ENCODE results near the gene STPG4. TPM values are rescaled to one million over a fixed set of nuclear protein-coding genes. Genes with fewer than 3 reads are reported as not detected.

STPG4 gene
- total and polyA plus RNA-seq, 12 donors = 0.06 to 0.45 (median 0.44) TPM; not detected in 9

DNA sequence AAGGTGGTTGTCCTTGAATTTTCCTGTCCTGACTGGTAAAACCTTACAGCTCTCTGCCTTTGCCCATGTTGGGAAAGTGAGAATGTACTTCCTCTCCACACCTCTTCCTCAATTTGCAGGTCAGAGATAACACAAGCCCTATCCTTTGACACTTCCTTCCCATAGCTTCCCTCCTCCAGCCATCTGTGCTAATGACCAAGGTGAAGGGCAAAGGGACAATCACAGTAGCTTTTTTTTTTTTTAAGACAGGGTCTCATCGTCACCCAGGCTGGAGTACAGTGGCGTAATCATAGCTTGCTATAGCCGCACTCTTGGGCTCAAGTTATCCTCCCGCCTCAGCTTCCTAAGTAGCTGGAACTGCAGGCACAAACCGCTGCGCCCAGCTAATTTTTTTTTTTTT lies 24.3 kb upstream of the STPG4 start:
- H3K4me1 ChIP-seq = peaks cover 0 to 13% (median 8%) of the 10 kb centered on the region in 9 donors
- no peaks in the 10 kb centered on the region for H3K27me3 ChIP-seq
- H3K4me3 ChIP-seq = no peak overlapping the region
- TF ChIP-seq, protein P1, sequence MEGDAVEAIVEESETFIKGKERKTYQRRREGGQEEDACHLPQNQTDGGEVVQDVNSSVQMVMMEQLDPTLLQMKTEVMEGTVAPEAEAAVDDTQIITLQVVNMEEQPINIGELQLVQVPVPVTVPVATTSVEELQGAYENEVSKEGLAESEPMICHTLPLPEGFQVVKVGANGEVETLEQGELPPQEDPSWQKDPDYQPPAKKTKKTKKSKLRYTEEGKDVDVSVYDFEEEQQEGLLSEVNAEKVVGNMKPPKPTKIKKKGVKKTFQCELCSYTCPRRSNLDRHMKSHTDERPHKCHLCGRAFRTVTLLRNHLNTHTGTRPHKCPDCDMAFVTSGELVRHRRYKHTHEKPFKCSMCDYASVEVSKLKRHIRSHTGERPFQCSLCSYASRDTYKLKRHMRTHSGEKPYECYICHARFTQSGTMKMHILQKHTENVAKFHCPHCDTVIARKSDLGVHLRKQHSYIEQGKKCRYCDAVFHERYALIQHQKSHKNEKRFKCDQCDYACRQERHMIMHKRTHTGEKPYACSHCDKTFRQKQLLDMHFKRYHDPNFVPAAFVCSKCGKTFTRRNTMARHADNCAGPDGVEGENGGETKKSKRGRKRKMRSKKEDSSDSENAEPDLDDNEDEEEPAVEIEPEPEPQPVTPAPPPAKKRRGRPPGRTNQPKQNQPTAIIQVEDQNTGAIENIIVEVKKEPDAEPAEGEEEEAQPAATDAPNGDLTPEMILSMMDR (IDR thresholded peaks at IDR 0.05) = no peak
- no peak overlapping the region for H3K27ac ChIP-seq
- ATAC-seq = no peak
- 89 to 94% methylated on average over 6 of the region's 6 CpGs for WGBS, 2 donors
- no peaks in the 10 kb centered on the region for H3K36me3 ChIP-seq
- intact Hi-C loops (cut with DNase I) = no loop called here
- DNase-seq = no peak
- no peaks in the 10 kb centered on the region for H3K9me3 ChIP-seq

DNA sequence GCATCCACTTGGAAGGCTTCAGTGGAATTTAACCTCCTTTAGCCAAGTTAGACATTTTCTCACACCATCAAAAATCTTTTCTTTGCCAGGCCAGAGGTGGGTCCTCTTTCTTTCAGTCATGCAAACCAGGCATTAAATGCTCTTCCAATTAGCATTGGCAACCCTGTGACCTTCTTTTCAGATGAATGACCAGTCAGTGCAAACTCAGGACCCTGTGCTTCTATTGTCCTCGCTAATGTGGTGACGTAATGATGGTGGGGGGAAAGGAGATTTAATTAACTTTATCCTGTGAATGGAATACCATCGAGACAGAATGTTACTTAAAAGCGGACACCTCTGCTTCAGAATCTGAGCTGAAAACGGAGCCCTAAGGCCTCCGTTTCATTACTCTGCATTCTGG lies 23.2 kb upstream of the STPG4 start:
- ATAC-seq = no peak
- WGBS, 2 donors = 95 to 97% methylated on average over 6 of the region's 6 CpGs
- no peaks in the 10 kb centered on the region for H3K36me3 ChIP-seq

DNA sequence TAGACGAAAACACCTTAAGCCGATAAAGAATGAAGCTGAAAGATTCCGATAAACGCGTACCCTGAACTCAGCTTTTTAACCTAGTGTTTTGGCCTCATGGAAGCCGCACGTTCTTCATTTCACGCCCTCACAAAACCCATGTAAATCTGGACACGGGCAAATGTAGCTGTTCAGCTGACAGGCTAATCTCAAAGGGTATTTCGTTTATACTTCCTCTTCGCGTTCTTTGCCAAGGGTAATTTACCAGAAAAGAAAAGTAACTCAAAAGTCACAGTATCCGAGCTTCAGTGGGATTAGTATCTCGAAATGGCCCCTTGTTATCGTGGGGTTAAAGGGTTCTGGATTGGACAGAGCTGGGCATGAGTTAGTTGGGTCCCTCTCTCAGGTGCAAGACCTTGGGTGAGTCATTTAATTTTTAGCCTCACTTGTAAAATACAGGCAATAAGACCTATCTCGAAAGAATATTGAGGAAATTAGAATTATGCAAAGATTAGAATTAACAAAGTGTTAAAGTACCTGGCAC lies 22.0 kb upstream of the STPG4 start:
- no peaks in the 10 kb centered on the region for H3K27me3 ChIP-seq
- WGBS, 2 donors = 12 to 15% methylated on average over 16 of the region's 16 CpGs
- H3K9me3 ChIP-seq = no peaks in the 10 kb centered on the region
- ATAC-seq = no peak
- peak overlapping the region; percentile 97 to 100 (median 99) for H3K27ac ChIP-seq
- no peak for DNase-seq
- intact Hi-C loops (cut with DNase I) = no loop called here
- peaks cover 3 to 36% (median 28%) of the 10 kb centered on the region in 9 donors for H3K4me1 ChIP-seq
- TF ChIP-seq, protein P1 (IDR thresholded peaks at IDR 0.05) = no peak
- H3K36me3 ChIP-seq = no peaks in the 10 kb centered on the region
- H3K4me3 ChIP-seq = peak overlapping the region in 9 of 10 donors; percentile 58 to 97 (median 87)

More for the DNA sequence above, 23.2 kb upstream of the STPG4 start:
- H3K4me1 ChIP-seq = peaks cover 3 to 23% (median 17%) of the 10 kb centered on the region in 9 donors
- H3K4me3 ChIP-seq = no peak overlapping the region
- H3K27ac ChIP-seq = no peak overlapping the region
- TF ChIP-seq, protein P1 (IDR thresholded peaks at IDR 0.05) = no peak
- no peak for DNase-seq
- H3K9me3 ChIP-seq = no peaks in the 10 kb centered on the region
- no peaks in the 10 kb centered on the region for H3K27me3 ChIP-seq
- intact Hi-C loops (cut with DNase I) = no loop called here

DNA sequence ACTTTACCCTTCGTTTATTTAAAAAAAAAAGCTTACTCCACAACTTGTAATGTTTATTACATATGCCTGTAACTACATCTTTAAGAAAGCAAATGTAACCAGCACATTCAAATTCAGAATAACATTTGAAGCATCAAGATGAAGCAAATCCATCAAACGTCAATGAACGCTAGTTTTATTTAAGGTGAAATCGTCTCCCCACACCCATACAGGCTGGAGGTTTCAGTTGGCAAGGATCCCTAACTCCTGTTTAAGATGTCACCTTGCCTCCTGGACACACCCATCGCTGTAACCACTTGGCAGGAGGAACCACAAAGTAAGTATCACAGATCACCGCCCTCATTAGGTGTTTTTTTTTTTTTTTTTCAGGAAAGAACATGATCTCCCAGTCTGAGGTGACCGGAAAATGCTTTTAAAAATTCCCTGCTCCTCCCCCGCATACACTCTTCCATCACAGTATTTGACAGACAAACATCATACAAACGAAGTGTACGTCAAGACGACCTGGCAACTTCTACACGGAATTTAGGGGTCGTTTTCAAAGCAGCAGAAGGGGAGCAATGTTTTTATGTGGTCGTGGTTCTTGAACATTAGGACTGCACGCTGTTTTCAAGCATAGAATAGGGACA lies 19.7 kb upstream of the STPG4 start:
- H3K27me3 ChIP-seq = no peaks in the 10 kb centered on the region
- H3K27ac ChIP-seq = peak overlapping the region; percentile 97 to 100 (median 99)
- TF ChIP-seq, protein P1 (IDR thresholded peaks at IDR 0.05) = no peak
- H3K4me3 ChIP-seq = peak overlapping the region; percentile 58 to 97 (median 89)
- peaks cover 0 to 12% (median 0%) of the 10 kb centered on the region in 9 donors for H3K36me3 ChIP-seq
- DNase-seq = peak in 1 of 2 donors; percentile 55
- H3K9me3 ChIP-seq = no peaks in the 10 kb centered on the region
- peak in 3 of 8 donors; percentile 13 to 33 (median 20) for ATAC-seq
- peaks cover 3 to 58% (median 50%) of the 10 kb centered on the region in 9 donors for H3K4me1 ChIP-seq
- WGBS, 2 donors = 1% methylated on average over 15 of the region's 15 CpGs
- intact Hi-C loops (cut with DNase I) = loop anchor here in 2 of 10 donors (5.0 kb wide), 1 partner anchor 88 kb away; no protein-coding TSS in a partner anchor

All from heart right ventricle (tissue), 16 donors.